Measurements from ENCODE around the gene OLR1.

Gene OLR1

DNA sequence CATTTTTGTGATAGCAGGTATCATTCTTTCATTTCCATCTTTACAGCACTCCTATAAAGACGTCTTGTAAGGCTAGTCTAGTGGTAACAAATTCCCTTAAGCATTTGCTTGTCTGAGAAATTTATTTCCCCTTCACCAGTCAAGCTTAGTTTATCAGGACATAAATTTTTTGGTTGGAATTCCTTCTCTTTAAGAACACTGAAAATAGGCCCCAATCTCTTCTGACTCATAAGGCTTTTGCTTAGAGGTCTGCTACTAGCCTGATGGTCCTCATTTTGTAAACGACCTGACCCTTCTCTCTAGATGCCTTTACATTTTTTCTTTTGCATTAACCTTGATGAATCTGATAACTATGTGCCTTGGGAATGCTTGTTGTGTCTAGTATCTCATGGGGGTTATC, 20.3 kb downstream of the OLR1 start:
- DNase-seq = no peak

GRCh38 chr12:10147714-10148403, 24.1 kb downstream of the OLR1 start:
- no peak for DNase-seq

DNA sequence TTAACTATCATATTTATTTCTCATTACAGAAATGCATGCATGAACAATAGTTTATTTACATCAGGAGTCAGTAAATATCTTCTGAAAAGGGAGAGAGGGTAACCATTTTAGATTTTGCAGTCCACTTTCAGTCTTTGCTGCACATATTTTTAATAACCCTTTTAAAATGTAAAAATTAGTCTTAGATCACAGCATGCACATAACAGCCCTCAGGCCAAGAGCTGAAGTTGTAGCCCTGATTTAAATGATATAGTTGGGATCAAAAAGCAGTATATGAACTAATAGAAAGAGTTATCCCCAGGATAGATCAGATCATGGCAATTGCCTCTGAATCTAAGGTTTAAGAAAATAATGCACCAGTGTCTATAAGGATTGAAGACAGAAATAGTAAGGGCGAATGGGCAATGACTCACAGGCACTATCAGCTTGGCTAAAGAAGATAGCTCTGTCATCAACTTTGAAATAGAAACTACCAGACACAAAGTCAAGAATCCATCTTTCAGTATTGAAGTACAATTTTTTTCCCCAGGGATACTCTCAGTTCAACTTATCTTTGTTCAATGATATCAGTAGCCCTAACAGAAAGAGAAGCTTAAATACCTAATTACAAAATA, 28.8 kb downstream of the OLR1 start:
- DNase-seq = peak; percentile 72

GRCh38 chr12:10140001-10140400, 31.9 kb downstream of the OLR1 start:
- peak; percentile 75 for DNase-seq

DNA sequence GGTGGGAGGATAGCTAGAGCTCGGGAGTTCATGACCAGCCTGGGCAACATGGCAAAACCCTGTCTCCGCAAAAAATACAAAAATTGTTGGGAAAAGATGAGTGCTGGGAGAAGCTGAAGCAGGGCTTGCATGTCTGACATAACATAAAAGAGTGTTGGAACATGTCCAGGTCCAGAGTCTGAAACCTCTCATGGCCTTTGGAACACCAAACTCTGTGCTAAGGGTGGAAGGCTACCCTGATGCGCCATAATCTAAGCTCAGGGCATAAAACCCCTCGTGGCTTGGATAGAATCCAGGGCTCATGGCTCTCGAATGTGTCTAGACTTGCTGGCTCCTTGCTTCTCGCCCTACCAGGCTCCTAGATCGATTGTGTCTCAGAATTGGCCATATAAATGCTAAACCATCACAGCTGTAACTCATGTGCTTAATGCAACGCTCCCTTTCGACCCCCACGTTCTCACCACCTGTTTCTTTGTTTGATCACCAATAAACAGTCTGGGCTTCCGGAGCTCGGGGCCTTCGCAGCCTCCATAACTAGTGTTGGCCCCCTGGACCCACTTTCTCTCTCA, 35.2 kb downstream of the OLR1 start:
- DNase-seq = no peak

DNA sequence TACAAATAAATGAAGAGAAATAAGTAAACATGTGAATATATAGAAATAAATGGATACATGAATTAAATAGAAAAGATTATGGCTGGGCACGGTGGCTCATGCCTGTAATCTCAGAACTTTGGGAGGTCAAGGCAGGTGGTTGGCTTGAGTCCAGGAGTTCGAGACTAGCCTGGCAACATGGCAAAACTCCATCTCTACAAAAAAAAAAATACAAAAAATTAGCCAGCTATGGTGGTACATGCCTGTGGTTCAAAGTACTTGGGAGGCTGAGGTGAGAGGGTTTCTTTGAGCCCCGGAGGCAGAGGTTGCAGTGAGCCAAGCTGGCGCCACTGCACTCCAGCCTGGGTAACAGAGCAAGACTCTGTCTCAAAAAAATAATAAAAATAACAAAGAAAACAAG, 36.8 kb downstream of the OLR1 start:
- DNase-seq = no peak

DNA sequence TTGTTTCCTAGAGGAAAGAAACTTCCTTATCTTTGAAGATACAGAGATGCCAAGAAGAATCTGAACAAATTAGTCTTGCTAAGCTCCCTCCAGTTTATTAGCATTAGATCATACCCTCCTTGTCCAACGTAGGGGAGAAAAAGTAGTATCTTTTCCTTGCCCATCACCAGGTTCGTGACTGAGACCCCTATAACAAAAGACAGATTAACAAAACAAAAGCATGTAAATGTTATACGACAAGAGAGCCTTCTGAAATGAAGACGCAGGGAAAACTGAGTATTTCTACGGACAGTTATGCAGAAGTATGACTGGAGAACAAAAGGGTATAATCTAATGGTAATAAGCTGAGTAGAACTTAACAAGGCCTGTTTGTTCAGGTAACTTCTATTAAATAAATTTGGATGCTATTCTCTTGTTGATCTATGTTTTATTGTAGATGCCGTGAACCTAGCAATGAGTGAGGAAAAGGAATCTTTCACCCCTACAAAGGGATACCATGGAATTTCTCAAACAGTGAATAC, 39.0 kb downstream of the OLR1 start:
- DNase-seq = no peak

- DNase-seq = peak; percentile 79
Observed at GRCh38 chr12:10131111-10131690, 40.7 kb downstream of the OLR1 start.

DNA sequence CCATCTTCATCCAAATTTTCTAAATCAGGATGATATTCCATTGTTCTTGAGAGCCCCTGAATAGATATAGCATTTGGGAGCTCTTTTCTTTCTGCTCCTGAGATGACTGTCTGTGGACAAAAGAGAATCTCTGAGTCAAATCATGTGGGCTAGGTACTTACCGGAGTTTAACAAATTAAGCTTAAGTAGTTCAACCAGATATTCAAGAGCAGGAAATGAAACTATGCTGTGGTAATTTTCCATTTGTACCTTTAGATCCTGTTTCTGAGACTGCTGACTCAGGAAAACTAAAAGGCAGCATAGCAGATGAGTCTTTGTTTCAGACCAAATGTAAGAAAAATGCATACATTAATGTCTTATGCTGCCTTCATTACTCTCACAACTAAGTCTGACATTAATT, 41.9 kb downstream of the OLR1 start, which contains the start of gene CLEC7A:
Gene CLEC7A, minus strand, starts transcription at position 158 of the 400 bp plus-strand sequence. Its CDS starts 117 bp downstream, at position 41.
- DNase-seq = peak; percentile 82

- peak; percentile 97 for DNase-seq
Observed at GRCh38 chr12:10128687-10129086, 43.2 kb downstream of the OLR1 start.

- peak; percentile 49 for DNase-seq
Observed at GRCh38 chr12:10126413-10126812, 45.5 kb downstream of the OLR1 start.

GRCh38 chr12:10122689-10123088, 49.2 kb downstream of the OLR1 start:
- no peak for DNase-seq

DNA sequence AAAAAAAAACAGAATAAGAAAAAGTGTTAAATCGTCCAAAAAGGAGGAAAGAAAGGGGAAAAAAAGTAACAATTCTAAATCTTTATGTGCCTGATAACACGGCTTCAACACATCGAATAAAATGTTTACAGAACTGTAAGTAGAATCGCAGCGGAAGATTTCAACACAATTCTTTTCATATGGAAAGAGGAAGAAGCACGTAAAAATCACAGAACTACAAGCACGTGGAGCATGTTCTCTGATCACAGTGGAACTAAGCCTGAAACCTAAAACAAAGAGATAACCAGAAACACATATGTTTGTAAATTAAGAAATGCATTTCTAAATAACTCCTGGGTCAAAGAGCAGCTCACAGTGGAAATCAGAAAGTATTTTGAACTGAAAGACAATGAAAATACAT, 50.7 kb downstream of the OLR1 start:
- DNase-seq = peak; percentile 92

GRCh38 chr12:10119066-10119465, 52.9 kb downstream of the OLR1 start:
- peak; percentile 78 for DNase-seq

GRCh38 chr12:10115890-10116289, 56.0 kb downstream of the OLR1 start:
- DNase-seq = no peak

DNA sequence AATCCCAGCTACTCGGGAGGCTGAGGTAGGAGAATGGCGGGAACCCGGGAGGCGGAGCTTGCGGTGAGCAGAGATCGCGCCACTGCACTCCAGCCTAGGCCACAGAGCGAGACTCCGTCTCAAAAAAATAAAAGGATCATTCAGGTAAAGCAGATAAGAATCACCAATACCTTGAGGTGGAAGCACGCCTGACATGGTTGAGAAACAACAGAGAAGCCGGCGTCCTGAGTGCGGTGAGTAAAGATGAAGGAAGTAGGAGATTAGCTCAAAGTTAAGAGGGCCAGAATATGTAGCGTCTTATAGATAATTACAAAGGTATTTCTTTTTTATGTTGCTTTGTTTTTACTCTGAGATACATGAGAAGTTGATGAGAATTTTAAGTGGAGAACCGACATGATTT, 56.6 kb downstream of the OLR1 start:
- DNase-seq = no peak

- no peak for DNase-seq
Observed at GRCh38 chr12:10113920-10114319, 58.0 kb downstream of the OLR1 start.

DNA sequence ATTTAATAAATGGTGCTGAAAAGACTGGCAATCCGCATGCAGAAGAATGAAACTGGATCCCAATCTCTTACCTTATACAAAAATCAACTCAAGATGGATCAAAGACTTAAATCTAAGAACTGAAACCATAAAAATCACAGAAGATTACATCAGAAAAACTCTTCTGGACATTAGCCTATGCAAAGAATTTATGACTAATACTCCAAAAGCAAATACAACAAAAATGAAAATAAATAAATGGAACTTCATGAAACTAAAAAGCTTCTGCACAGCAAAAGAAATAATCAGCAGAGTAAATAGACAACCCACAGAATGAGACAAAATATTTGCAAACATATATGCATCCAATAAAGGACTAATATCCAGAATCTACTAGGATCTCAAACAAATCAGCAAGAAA, 58.9 kb downstream of the OLR1 start:
- peak; percentile 43 for DNase-seq

DNA sequence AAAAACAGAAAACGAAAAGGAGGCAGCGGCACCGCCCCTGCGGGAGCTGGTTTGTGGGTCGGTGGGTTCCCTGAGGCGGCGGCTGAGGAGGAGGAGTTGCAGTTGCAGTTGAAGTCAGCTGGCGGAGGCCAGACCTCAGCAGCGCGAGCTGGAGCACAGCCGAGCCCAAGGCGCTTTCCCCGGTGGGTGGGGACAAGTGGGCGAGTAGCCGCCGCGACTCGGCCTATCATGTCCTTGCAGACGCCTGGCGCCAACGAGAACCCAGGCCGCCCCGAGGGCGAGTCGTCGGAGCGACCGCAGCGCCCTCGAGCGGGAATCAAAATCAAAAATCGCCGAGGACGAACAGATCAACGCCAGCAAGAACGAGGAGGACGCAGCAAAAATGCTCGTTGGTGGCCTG, 60.5 kb downstream of the OLR1 start:
- DNase-seq = no peak

- DNase-seq = no peak
Observed at GRCh38 chr12:10110256-10110844, 61.6 kb downstream of the OLR1 start.
